ENCODE measurements around the gene DAAM2. TPM values are rescaled to one million over a fixed set of nuclear protein-coding genes. Genes with fewer than 3 reads are reported as not detected.

Gene DAAM2
- 2.5 TPM for polyA plus RNA-seq (2013, experiment 1 of 2)
- 3.4 TPM for polyA plus RNA-seq (2013, experiment 2 of 2)

DNA sequence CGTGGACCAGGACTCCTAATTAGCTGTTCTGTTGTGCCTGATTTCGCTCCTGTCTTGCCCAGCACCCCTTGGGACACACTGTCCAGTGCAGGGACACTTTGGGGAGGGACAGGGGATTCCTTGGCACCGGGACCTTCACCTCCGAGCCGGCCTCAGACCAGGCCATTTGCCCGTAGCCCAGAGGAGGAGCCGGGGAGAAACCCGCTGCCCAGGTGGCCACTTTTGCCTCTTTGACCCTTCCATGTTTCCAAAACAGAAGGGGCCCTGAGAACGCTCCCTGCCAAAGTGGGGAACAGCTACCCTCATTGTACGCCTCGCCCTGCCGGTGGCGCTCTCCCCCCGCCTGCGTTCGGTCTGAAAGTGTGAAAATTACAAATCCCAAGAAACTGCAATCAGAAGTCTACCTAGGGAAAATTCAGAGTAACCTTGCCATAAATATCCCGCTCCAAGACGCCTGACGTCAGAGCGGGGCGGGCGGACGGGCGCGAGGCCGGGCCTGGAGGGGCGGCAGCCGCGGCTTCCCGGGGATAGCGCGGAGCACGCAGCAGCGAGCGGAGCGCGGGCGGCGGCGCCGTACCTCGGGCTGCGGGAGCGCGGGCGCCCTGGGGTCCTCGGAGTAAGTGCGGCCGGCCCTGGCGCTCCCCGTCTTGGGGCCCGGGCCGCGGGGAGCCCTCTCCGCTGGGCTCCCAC is at the start of gene DAAM2:
DAAM2 (plus strand) TSS at position 527 of the 690 bp plus-strand sequence. CDS start 63,927 bp downstream, outside the sequence.
- H3K4me1 ChIP-seq (ENCODE audit: insufficient read depth, low read length), result peaks cover 15% of the 10 kb centered on the region
- no peaks in the 10 kb centered on the region for H3K9me3 ChIP-seq (ENCODE audit: insufficient read depth, low read depth, low read length)
- WGBS, result 5% methylated on average over 55 of the region's 55 CpGs
- no peak within 1 kb of the TSS for H3K27ac ChIP-seq (ENCODE audit: low read depth, low read length)
- peak within 1 kb of the TSS; percentile 62 for H3K4me3 ChIP-seq (ENCODE audit: low read length)
- peaks cover 29% of the 10 kb centered on the region for H3K27me3 ChIP-seq (ENCODE audit: insufficient read depth, low read length)
- peak within 1 kb of the TSS; percentile 72 for H3K9ac ChIP-seq (ENCODE audit: low read depth, low read length)
- no peaks in the 10 kb centered on the region for H3K36me3 ChIP-seq (ENCODE audit: insufficient read depth, low read length)

DNA sequence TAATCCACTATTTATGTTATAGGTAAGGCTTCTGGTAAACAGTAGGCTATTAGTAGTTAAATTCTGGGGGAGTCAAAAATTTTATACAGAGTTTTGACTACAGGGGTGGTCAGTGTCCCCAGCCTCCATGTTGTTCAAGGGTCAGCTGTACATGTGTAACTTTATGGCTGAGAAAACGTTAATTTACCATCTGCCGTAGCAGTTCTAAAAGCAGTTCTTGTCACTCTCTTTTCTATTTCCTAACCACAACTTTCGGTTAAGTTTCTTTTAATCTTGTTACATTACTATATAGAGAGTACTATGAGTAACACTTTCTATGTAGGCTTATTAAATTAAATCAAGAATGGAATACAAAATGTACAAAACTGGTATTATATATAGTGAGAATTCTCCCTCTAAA is 45.4 kb upstream of the DAAM2 start:
- Histone ChIP-seq H3K4me1 (ENCODE audit: insufficient read depth, low read length) (no peaks in the 10 kb centered on the region), H3K27me3 (ENCODE audit: insufficient read depth, low read length) (no peaks in the 10 kb centered on the region), H3K27ac (ENCODE audit: low read depth, low read length) (no peak overlapping the region), H3K36me3 (ENCODE audit: insufficient read depth, low read length) (no peaks in the 10 kb centered on the region), H3K9ac (ENCODE audit: low read depth, low read length) (no peak overlapping the region), H3K4me3 (ENCODE audit: low read length) (no peak overlapping the region), H3K9me3 (ENCODE audit: insufficient read depth, low read depth, low read length) (no peaks in the 10 kb centered on the region)
- 100% methylated on average over 2 of the region's 3 CpGs for WGBS

DNA sequence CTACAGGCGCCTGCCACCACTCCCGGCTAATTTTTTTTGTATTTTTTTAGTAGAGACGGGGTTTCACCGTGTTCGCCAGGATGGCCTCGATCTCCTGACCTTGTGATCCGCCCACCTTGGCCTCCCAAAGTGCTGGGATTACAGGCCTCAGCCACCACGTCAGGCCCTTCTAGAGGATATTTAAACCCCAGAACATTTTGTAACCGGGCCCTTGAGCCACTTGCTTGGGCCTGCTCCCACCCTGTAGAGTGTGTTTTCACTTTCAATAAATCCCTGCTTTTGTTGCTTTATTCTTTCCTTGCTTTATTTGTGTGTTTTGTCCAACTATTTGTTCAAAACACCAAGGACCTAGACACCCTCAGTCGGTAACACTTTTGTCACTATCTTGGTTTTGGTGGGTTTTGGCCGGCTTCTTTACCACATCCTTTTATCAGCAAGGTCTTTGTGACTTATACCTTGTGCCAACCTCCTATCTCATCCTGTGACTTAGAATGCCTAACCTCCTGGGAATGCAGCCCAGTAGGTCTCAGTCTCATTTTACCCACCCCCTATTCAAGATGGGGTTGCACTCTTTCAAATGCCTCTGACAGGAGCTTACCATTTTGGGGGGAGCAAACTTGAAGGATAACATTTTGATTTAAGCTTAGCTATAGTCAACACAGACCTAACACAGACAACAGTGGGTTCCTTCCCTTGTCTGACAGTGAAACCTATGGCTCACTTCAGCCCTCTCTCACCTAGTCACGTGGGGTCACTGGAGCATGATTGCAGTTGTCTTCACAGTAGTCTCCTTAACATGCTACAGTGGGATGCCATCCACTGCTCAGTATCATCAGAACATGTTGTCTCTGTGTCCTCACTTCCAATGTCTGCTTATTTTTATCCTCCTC is 39.1 kb upstream of the DAAM2 start:
- no peaks in the 10 kb centered on the region for H3K9me3 ChIP-seq (ENCODE audit: insufficient read depth, low read depth, low read length)
- 96% methylated on average over 12 of the region's 12 CpGs for WGBS
- no peak overlapping the region for H3K9ac ChIP-seq (ENCODE audit: low read depth, low read length)
- H3K36me3 ChIP-seq (ENCODE audit: insufficient read depth, low read length), result no peaks in the 10 kb centered on the region
- no peak overlapping the region for H3K4me3 ChIP-seq (ENCODE audit: low read length)
- H3K27me3 ChIP-seq (ENCODE audit: insufficient read depth, low read length), result no peaks in the 10 kb centered on the region
- no peaks in the 10 kb centered on the region for H3K4me1 ChIP-seq (ENCODE audit: insufficient read depth, low read length)
- no peak overlapping the region for H3K27ac ChIP-seq (ENCODE audit: low read depth, low read length)

DNA sequence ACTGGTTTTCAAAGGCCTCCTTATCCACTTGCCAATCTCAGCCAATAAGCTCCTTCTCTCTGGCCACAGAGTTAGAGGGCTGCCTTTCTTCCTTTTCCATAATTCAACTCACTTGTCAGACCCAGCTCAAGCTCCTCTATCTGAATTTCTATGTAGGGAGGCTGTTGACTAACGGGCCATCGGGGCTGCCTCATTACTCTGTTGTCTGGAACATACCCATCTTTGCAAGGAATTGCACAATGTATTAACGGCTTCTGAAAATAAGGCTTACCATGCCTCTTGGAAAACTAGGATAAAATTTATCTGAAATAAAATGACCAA is 38.5 kb upstream of the DAAM2 start:
- Histone ChIP-seq H3K9me3 (ENCODE audit: insufficient read depth, low read depth, low read length) (no peaks in the 10 kb centered on the region), H3K27ac (ENCODE audit: low read depth, low read length) (no peak overlapping the region), H3K4me1 (ENCODE audit: insufficient read depth, low read length) (no peaks in the 10 kb centered on the region), H3K36me3 (ENCODE audit: insufficient read depth, low read length) (no peaks in the 10 kb centered on the region), H3K27me3 (ENCODE audit: insufficient read depth, low read length) (no peaks in the 10 kb centered on the region), H3K9ac (ENCODE audit: low read depth, low read length) (no peak overlapping the region), H3K4me3 (ENCODE audit: low read length) (no peak overlapping the region)
- WGBS, result 92% methylated on average over 3 of the region's 3 CpGs

DNA sequence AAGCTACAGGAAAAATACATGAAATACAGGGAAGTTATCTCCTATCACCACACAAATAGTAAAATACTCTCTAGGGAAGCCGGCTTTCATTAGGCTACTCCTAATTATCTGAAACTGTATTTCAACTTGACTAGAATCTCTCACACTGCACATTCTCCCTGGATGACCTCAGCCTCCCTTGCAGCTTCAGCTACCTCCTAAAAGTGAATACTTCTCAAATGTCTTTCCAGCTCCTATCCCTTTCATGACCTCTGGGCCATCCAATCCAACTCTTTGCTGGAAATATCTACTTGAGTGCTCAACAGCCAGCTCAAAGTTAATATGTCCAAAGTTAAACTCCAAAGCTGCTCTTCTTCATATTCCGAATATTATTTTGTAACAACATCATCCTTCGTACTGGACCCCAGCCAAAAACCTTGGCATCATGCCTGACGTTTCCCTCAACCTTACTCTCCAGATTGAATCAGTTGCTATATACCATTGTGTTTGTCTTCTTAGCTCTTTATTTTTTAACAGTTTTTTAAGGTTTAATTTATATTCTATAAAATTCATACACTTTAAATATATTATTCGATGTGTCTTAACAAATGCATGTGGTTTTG is 37.6 kb upstream of the DAAM2 start:
- no peak overlapping the region for H3K9ac ChIP-seq (ENCODE audit: low read depth, low read length)
- no peaks in the 10 kb centered on the region for H3K9me3 ChIP-seq (ENCODE audit: insufficient read depth, low read depth, low read length)
- H3K36me3 ChIP-seq (ENCODE audit: insufficient read depth, low read length), result no peaks in the 10 kb centered on the region
- H3K4me3 ChIP-seq (ENCODE audit: low read length), result no peak overlapping the region
- H3K27me3 ChIP-seq (ENCODE audit: insufficient read depth, low read length), result no peaks in the 10 kb centered on the region
- no peaks in the 10 kb centered on the region for H3K4me1 ChIP-seq (ENCODE audit: insufficient read depth, low read length)
- WGBS, result 94% methylated on average over 5 of the region's 5 CpGs
- H3K27ac ChIP-seq (ENCODE audit: low read depth, low read length), result no peak overlapping the region

DNA sequence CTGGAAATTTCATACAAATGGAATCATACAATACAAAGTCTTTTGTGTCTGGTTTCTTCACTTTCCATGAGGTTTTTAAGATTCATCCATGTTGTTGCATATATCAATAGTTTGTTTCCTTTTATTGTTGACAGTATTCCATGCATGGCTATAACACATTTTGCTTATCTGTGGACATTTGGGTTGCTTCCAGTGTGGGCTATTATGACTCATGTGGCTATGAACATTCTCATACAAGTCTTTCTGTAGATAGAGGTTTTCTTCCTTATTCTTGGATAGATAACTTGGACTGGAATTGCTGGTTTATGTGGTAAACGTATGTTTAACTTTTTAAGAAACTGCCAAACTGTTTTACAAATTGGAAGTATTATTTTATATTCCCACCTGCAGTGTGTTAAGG is 36.9 kb upstream of the DAAM2 start:
- WGBS, result no CpG with 5 or more reads among the region's 1 CpG

DNA sequence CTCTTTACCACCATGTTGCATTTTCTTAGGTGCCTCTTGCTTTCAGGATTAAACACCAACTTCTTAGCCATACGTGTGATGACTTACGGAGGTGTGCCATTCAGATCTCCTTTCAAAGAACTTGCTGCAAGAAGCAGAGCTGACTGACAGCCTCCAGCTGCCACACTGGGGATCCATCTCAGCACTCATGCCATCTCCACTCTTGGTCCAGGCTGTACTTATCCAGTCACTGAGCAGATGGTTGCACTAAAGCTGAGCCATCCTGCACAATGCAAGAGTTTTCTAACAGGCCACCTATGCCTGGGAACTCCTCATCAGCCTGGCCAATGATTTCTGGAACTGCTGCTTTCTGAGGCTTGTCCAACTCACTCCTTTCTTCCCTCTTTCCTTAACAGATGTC is 35.6 kb upstream of the DAAM2 start:
- Histone ChIP-seq H3K4me1 (ENCODE audit: insufficient read depth, low read length) (no peaks in the 10 kb centered on the region), H3K9ac (ENCODE audit: low read depth, low read length) (no peak overlapping the region), H3K36me3 (ENCODE audit: insufficient read depth, low read length) (no peaks in the 10 kb centered on the region), H3K27ac (ENCODE audit: low read depth, low read length) (no peak overlapping the region), H3K27me3 (ENCODE audit: insufficient read depth, low read length) (no peaks in the 10 kb centered on the region), H3K4me3 (ENCODE audit: low read length) (no peak overlapping the region), H3K9me3 (ENCODE audit: insufficient read depth, low read depth, low read length) (no peaks in the 10 kb centered on the region)
- WGBS, result 98% methylated on average over 2 of the region's 2 CpGs

More for the DNA sequence above, 36.9 kb upstream of the DAAM2 start:
- Histone ChIP-seq H3K9me3 (ENCODE audit: insufficient read depth, low read depth, low read length) (no peaks in the 10 kb centered on the region), H3K4me1 (ENCODE audit: insufficient read depth, low read length) (no peaks in the 10 kb centered on the region), H3K36me3 (ENCODE audit: insufficient read depth, low read length) (no peaks in the 10 kb centered on the region), H3K27me3 (ENCODE audit: insufficient read depth, low read length) (no peaks in the 10 kb centered on the region), H3K27ac (ENCODE audit: low read depth, low read length) (no peak overlapping the region), H3K4me3 (ENCODE audit: low read length) (no peak overlapping the region), H3K9ac (ENCODE audit: low read depth, low read length) (no peak overlapping the region)

DNA sequence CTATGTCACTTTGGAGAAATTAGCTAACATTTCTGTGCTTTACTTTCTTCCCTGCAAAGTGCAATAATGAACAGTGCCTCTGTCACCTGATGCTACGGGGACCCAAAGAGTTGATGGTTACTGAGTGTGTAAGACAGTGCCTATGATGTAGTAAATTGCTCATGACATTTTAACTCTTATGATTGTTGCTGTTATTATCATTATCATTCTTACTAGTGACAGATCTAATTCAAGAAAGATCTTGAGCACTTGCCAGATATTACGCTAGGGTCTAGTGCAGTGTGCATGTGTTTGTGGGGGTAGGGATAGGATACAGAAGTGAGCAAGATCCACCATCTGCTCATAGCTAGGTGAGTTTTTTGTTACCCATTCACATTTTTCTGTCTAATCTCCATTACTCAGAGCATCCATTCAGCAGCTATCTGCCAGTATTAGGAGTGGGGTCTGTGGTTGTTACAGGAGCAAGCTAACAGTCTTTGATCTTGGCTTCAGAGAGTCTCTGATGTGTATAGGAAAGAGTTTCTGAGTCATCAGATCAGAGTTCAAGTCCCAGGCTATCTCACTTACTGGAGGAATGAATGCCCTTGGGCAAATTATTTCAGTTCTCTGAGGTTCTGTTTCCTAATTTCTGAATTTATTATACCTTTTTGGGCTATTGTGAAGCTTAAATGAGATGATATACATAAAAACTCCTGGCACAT is 33.1 kb upstream of the DAAM2 start:
- Histone ChIP-seq H3K9me3 (ENCODE audit: insufficient read depth, low read depth, low read length) (no peaks in the 10 kb centered on the region), H3K36me3 (ENCODE audit: insufficient read depth, low read length) (no peaks in the 10 kb centered on the region), H3K4me3 (ENCODE audit: low read length) (no peak overlapping the region), H3K27me3 (ENCODE audit: insufficient read depth, low read length) (no peaks in the 10 kb centered on the region), H3K9ac (ENCODE audit: low read depth, low read length) (no peak overlapping the region), H3K27ac (ENCODE audit: low read depth, low read length) (no peak overlapping the region), H3K4me1 (ENCODE audit: insufficient read depth, low read length) (no peaks in the 10 kb centered on the region)
- WGBS, result 100% methylated on average over 1 of the region's 2 CpGs

DNA sequence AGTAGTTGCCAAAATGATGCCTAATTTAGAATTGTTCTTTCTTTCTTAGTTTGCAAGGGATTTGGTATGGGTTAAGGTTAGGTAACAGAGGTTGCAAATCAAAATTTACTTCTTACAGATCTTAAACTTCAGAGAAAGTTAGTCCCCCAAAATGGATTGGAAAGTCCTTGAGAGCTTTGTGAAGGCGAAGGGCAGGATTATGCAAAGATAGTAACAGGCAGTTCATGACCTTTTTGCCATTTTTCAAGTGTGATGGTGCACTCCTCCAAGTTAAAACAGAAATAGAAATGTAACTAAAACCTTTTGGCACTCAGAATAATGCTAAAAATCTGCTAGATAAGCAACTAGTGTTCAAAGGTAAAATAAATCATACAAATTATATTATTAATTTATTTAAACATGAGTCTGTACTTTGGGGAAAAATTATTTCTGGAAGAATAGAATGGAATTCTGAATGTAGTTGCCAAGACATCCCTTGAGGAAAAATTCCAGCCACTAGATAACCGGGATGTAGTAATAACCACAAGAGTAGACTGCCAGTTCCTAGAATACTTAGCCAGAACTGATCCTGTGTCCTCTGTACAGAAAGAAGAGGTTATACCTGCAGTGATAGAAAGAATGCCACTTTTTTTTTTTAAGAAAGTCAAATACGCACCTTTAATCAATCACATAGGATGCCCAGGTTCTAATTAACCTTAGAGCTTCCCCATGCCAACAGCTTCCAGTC is 31.8 kb upstream of the DAAM2 start:
- Histone ChIP-seq H3K9ac (ENCODE audit: low read depth, low read length) (no peak overlapping the region), H3K36me3 (ENCODE audit: insufficient read depth, low read length) (no peaks in the 10 kb centered on the region), H3K4me1 (ENCODE audit: insufficient read depth, low read length) (no peaks in the 10 kb centered on the region), H3K9me3 (ENCODE audit: insufficient read depth, low read depth, low read length) (no peaks in the 10 kb centered on the region), H3K27ac (ENCODE audit: low read depth, low read length) (no peak overlapping the region), H3K4me3 (ENCODE audit: low read length) (no peak overlapping the region), H3K27me3 (ENCODE audit: insufficient read depth, low read length) (no peaks in the 10 kb centered on the region)
- WGBS, result 93% methylated on average over 3 of the region's 3 CpGs

DNA sequence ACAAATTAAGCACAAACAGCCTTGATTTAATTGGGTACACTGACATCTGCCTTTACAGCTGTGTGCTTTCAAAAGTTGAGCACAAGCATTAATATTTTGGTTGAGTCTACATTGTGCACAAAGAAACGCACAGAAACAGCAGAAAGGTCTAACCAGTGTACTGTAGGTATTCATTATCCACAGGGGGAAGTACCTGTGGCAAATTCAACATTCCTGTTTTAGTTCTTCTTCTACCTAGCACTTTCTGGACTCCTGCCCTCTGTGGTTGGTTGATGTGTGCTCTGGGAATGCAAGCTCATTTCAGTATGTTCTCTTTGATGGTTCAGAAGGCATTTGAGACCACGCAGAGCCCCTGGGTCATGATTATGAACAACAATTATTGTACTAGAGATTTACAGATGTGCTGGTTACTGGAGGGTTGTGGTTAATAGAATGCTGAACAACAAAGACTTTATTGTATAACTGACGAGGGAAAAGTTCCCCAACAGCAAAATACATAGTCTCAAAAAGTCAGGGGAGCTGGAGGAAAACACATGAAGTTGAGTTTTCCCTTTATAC is 26.6 kb upstream of the DAAM2 start:
- Histone ChIP-seq H3K4me1 (ENCODE audit: insufficient read depth, low read length) (no peaks in the 10 kb centered on the region), H3K27me3 (ENCODE audit: insufficient read depth, low read length) (no peaks in the 10 kb centered on the region), H3K4me3 (ENCODE audit: low read length) (no peak overlapping the region), H3K9me3 (ENCODE audit: insufficient read depth, low read depth, low read length) (no peaks in the 10 kb centered on the region), H3K9ac (ENCODE audit: low read depth, low read length) (no peak overlapping the region), H3K27ac (ENCODE audit: low read depth, low read length) (no peak overlapping the region), H3K36me3 (ENCODE audit: insufficient read depth, low read length) (no peaks in the 10 kb centered on the region)
- WGBS, result 97% methylated on average over 2 of the region's 3 CpGs
